ENCODE data around the gene ROBO1. TPM values are rescaled to one million over a fixed set of nuclear protein-coding genes. Genes with fewer than 3 reads are reported as not detected.
"Not testable (repeated sequence)": the region's sequence is repeated elsewhere in the genome, so short reads cannot be mapped to it uniquely, and the experiment has no call there.

ROBO1 gene
- total RNA-seq, 1 donor from 2014 or later: 38.8 TPM

GRCh38 chr3:79314544-79314943 lies 453.3 kb downstream of the ROBO1 start:
- no peak for DNase-seq (ENCODE audit: low spot score)

GRCh38 chr3:79310016-79310415 lies 457.8 kb downstream of the ROBO1 start:
- DNase-seq (ENCODE audit: low spot score): no peak

- DNase-seq (ENCODE audit: low spot score): no peak
Observed at GRCh38 chr3:79306934-79307570, 460.7 kb downstream of the ROBO1 start.

GRCh38 chr3:79299949-79300635 lies 467.7 kb downstream of the ROBO1 start:
- not testable (repeated sequence) for DNase-seq (ENCODE audit: low spot score)

GRCh38 chr3:79297245-79297960 lies 470.4 kb downstream of the ROBO1 start:
- DNase-seq (ENCODE audit: low spot score): no peak

GRCh38 chr3:79286882-79287281 lies 480.9 kb downstream of the ROBO1 start:
- DNase-seq (ENCODE audit: low spot score): no peak

GRCh38 chr3:79285871-79286270 lies 481.9 kb downstream of the ROBO1 start:
- DNase-seq (ENCODE audit: low spot score): no peak

- DNase-seq (ENCODE audit: low spot score): no peak
Observed at GRCh38 chr3:79285380-79285779, 482.4 kb downstream of the ROBO1 start.

GRCh38 chr3:79284781-79285180 lies 483.0 kb downstream of the ROBO1 start:
- no peak for DNase-seq (ENCODE audit: low spot score)

GRCh38 chr3:79278681-79279080 lies 489.1 kb downstream of the ROBO1 start:
- DNase-seq (ENCODE audit: low spot score): no peak

- DNase-seq (ENCODE audit: low spot score): no peak
Observed at GRCh38 chr3:79268422-79268821, 499.4 kb downstream of the ROBO1 start.

- no peak for DNase-seq (ENCODE audit: low spot score)
Observed at GRCh38 chr3:79264892-79265291, 502.9 kb downstream of the ROBO1 start.

GRCh38 chr3:79263423-79263822 lies 504.4 kb downstream of the ROBO1 start:
- DNase-seq (ENCODE audit: low spot score): no peak

GRCh38 chr3:79258479-79258878 lies 509.3 kb downstream of the ROBO1 start:
- DNase-seq (ENCODE audit: low spot score): no peak

- no peak for DNase-seq (ENCODE audit: low spot score)
Observed at GRCh38 chr3:79257791-79258190, 510.0 kb downstream of the ROBO1 start.

GRCh38 chr3:79255702-79256101 lies 512.1 kb downstream of the ROBO1 start:
- DNase-seq (ENCODE audit: low spot score): no peak

- no peak for DNase-seq (ENCODE audit: low spot score)
Observed at GRCh38 chr3:79255292-79255691, 512.5 kb downstream of the ROBO1 start.

- no peak for DNase-seq (ENCODE audit: low spot score)
Observed at GRCh38 chr3:79253704-79254103, 514.1 kb downstream of the ROBO1 start.

GRCh38 chr3:79253271-79253670 lies 514.5 kb downstream of the ROBO1 start:
- DNase-seq (ENCODE audit: low spot score): no peak

GRCh38 chr3:79250746-79251145 lies 517.1 kb downstream of the ROBO1 start:
- no peak for DNase-seq (ENCODE audit: low spot score)

GRCh38 chr3:79249701-79250100 lies 518.1 kb downstream of the ROBO1 start:
- no peak for DNase-seq (ENCODE audit: low spot score)

- no peak for DNase-seq (ENCODE audit: low spot score)
Observed at GRCh38 chr3:79247725-79248043, 520.1 kb downstream of the ROBO1 start.
